Activated CD4-positive, alpha-beta T cell treated with anti-CD3 and anti-CD28 coated beads, Interleukin-2, Interleukin-4, amounts not matched to agents 100 ng/mL and 50 ng/mL, durations not matched to agents 16 hours and 8 hours (primary cell): Measurements from ENCODE around the gene C1QL1.

Source experiments
- DNase-seq: peaks from one replicate; pipeline ENCODE4 v3.0.0-alpha.2; 2020; ENCODE audit warnings: low spot score

The C1QL1 gene

GRCh38 chr17:44968225-44969143, at the start of gene C1QL1:
Gene C1QL1, minus strand, starts transcription at chr17:44968303. Its CDS starts 255 bp downstream, at chr17:44968048.
- peak; percentile 90 for DNase-seq

DNA sequence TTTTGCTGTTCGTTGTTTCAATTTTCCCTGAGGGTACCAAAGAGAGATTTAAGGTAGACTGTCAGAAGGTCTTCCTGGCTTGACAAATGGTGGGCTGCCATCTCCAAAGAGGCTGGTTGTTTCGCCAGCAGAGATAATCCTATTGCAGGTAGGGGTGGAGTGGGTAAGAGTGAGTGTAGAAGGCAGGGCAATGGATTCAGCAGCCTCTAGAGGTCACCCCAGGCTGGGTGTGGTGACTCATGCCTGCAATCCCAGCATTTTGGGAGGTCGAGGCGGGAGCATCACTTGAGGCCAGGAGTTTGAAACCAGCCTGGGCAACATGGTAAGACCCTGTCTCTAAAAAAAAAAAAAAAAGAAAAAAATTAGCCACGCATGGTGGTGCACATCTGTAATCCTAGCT, 48.7 kb upstream of the C1QL1 start:
- DNase-seq, result no peak

GRCh38 chr17:45016237-45016636, 48.1 kb upstream of the C1QL1 start:
- DNase-seq, result no peak

DNA sequence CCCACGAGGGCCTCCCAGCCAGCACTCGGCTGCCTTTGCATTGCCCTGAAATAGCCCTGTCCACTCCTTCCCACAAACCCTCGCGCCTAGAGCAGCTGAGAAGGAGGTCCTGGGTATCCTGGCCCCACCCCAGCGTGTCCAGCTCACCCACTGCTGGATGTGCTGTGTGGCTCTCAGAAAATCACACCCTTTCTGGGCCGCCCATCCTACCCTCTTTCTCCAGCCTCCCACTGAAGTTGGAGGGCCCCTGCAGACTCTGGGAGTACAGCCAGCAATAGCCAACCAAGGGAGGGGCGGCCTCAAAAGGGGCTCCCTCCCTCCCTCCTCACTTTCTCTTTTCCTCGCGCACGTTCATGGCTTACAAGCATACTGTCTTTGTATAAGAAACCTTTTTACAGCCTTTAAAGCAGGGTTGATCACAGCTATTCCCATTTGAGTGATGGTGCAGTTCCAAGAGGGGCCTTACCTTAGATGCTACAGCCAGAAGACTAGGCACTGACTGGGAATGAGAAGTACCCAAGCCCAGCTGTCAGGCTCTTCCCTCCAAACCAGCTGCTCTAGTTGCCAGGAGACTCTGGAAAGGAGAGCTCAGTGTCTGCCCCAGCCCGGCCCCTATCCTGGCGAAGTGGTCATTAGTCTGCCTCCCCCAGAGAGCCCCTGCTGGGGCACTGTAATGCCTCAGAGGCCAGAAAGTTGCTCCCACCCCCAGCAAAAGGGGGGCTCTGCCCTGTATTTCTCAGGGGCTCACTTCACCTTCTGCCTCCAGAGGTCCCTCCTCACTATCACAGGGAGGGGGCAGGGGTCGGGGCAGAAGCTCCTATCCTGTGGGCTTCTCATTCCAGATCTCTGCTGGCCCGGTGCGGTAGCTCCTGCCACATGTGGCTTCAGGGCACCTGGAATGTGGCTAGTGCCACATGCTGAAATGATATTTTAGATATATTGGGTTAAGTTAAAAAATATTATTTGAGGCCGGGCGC, 45.2 kb upstream of the C1QL1 start:
- DNase-seq, result no peak

- DNase-seq, result no peak
Measured at GRCh38 chr17:45011767-45012166, 43.7 kb upstream of the C1QL1 start.

GRCh38 chr17:45009676-45010467, 41.8 kb upstream of the C1QL1 start:
- no peak for DNase-seq

DNA sequence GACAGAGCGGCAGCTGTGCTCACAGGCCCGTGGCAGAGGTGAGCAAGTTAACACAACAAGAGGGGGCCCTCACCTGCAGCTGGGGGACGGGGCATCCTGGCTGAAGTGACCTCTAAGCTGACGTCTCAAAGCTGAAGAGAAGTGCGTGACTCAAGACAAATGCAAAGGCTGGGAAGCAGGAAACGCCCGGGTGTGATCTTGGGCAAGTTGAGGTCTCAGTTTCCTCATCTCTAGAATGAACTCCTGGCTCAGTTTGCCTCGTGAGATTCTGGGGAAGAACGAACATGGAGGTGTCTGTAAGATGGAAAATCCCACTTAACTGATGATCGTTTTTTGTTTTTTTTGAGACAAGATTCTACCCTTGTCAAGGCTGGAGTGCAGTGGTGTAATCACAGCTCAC, 40.1 kb upstream of the C1QL1 start:
- DNase-seq, result no peak

- no peak for DNase-seq
Measured at GRCh38 chr17:45006927-45007461, 38.9 kb upstream of the C1QL1 start.

- no peak for DNase-seq
Measured at GRCh38 chr17:45005700-45006099, 37.6 kb upstream of the C1QL1 start.

- DNase-seq, result no peak
Measured at GRCh38 chr17:45004388-45004787, 36.3 kb upstream of the C1QL1 start.

GRCh38 chr17:45003877-45004276, 35.8 kb upstream of the C1QL1 start:
- no peak for DNase-seq

GRCh38 chr17:45001310-45001709, 33.2 kb upstream of the C1QL1 start:
- DNase-seq, result no peak

GRCh38 chr17:44999433-44999832, 31.3 kb upstream of the C1QL1 start:
- no peak for DNase-seq

DNA sequence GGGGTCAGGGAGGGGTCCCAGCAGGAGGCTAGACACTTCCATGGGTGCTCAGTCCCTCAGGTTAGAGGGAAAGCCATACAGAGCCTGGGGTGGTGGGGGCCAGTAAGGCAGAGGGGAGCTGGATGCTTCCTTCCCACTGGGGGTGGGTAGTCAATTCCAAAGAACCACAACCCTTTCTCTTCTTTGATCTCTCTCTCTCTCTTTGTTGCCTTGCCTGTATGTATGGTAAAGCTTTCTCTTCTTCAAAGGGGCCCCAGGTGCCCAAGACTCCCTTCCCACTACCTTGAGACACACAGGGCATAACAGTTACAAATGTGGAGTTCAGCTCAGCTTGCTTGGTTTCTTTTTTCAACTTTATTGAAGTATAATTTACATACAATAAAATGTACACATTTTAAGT, 30.5 kb upstream of the C1QL1 start:
- no peak for DNase-seq

DNA sequence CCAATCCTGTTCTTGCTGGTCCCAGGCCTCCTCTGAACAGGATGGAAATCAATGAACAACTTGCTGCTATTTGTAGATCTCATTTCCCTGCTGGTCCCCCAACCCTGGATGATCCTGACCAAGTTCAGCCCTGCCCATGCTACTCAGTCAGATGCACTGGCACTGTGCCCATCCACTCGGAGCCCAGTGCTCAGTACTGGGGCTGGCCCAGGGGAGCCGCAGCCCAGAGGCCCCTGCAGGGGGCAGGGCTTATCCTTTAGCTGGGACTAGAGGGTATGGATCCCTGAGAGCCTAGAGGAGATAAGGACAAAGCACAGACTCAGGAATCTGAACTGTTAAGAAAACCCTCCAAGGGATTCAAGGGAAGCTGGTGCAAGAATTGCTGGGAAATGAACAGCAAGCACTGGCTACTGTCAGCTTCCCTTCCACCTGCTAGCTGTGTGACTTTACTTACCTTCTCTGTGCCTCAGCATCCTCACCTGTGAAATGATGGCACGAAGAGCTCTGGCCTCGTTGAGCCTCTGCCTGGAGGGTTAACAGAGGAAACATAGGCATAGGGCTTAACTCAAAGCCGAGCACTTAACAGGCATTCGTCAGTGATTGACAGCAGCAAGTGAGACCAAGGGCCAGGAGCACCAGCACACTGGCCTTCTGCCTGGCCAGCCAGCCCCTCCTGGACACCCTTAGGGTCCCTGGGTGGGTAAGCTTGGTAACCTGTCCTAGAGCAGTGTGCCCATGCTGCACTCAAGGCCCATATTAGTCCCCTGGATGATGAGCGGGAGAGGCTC, 29.8 kb upstream of the C1QL1 start:
- DNase-seq, result no peak

DNA sequence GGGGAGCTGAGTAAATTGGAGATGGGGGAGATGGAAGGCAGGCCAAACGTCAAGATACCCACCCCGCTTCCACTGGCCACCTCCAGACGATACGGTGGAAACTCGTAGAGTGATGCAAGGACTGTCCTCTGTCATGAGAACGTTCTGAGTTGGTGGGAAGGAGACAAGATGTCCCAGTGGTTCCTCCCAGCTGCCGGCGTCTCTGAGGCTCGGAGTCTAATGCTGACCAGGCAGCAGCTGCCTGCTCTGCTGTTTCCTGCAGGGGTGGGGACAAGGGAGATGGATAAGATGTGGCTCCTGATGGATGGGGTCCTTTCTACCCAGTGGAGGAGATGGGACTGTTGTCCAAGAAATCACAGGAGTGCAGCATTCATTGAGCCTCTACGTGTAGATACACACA, 28.2 kb upstream of the C1QL1 start:
- DNase-seq, result no peak

GRCh38 chr17:44995436-44996001, 27.4 kb upstream of the C1QL1 start:
- no peak for DNase-seq

GRCh38 chr17:44992242-44992939, 24.3 kb upstream of the C1QL1 start:
- DNase-seq, result no peak

GRCh38 chr17:44990994-44991393, 22.9 kb upstream of the C1QL1 start:
- no peak for DNase-seq
